RWPE2 (cell line): ENCODE measurements around the gene YDJC.

Source experiments
- ATAC-seq: fragments of 200-7000 bp; cut with Tn5 transposase; 3 replicates; pipeline ENCODE4 v1.9.1; 2021; ENCODE audit warnings: low read depth
- DNase-seq: peaks from one replicate; pipeline ENCODE4 v3.0.0-alpha.2; 2020; ENCODE audit warnings: low spot score
- H3K27ac ChIP-seq: fragments of 450-650 bp; 2 replicates; pipeline ENCODE4 v1.5.1; 2017; ENCODE audit warnings: mild to moderate bottlenecking; ENCODE audit not compliant: poor library complexity, severe bottlenecking
- H3K27me3 ChIP-seq: fragments of 250-450 bp; sonication (Bioruptor Pico); 2 replicates; pipeline ENCODE4 v1.5.1; 2021; ENCODE audit warnings: mild to moderate bottlenecking, moderate library complexity; ENCODE audit not compliant: insufficient read depth, poor library complexity, severe bottlenecking
- H3K36me3 ChIP-seq: fragments of 250-450 bp; sonication (Bioruptor Pico); 2 replicates; pipeline ENCODE4 v1.5.1; 2020; ENCODE audit warnings: low read depth, mild to moderate bottlenecking, moderate library complexity
- H3K4me1 ChIP-seq: fragments of 250-450 bp; sonication (Bioruptor Pico); 2 replicates; pipeline ENCODE4 v1.5.1; 2021; ENCODE audit warnings: mild to moderate bottlenecking, moderate library complexity; ENCODE audit not compliant: insufficient read depth, poor library complexity, severe bottlenecking
- H3K4me3 ChIP-seq: fragments of 250-450 bp; sonication (Bioruptor Pico); 2 replicates; pipeline ENCODE4 v1.5.1; 2021; ENCODE audit warnings: mild to moderate bottlenecking, moderate library complexity; ENCODE audit not compliant: severe bottlenecking
- H3K9me3 ChIP-seq: fragments of 250-450 bp; sonication (Bioruptor Pico); 2 replicates; pipeline ENCODE4 v1.5.1; 2021; ENCODE audit warnings: mild to moderate bottlenecking, moderate library complexity; ENCODE audit not compliant: severe bottlenecking
- TF ChIP-seq, protein P1 (sequence below): fragments of 450-650 bp; IDR thresholded peaks from one replicate; pipeline ENCODE4 v1.5.1; 2017; ENCODE audit warnings: mild to moderate bottlenecking, moderate library complexity; ENCODE audit not compliant: poor library complexity, severe bottlenecking

Gene YDJC

DNA sequence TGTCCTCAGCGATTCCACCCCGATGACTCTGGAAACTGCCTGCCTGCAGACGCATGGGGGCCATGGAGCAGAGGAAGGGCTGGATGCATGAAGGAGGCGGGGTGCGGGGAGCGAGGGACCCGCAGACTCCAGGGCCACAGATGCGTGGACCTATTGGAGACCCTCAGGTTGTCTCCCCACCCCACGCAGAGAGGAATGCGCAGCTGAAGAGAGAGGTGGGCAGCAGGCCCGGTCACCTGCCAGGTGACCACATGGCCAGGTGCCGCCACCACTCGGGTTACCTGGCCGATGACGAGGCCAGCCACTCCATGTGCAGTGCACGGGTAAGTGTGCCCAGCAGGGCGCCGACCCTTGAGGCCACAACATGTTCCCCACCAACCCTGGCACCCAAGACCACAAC is 3.1 kb upstream of the YDJC start:
- TF ChIP-seq, protein P1, sequence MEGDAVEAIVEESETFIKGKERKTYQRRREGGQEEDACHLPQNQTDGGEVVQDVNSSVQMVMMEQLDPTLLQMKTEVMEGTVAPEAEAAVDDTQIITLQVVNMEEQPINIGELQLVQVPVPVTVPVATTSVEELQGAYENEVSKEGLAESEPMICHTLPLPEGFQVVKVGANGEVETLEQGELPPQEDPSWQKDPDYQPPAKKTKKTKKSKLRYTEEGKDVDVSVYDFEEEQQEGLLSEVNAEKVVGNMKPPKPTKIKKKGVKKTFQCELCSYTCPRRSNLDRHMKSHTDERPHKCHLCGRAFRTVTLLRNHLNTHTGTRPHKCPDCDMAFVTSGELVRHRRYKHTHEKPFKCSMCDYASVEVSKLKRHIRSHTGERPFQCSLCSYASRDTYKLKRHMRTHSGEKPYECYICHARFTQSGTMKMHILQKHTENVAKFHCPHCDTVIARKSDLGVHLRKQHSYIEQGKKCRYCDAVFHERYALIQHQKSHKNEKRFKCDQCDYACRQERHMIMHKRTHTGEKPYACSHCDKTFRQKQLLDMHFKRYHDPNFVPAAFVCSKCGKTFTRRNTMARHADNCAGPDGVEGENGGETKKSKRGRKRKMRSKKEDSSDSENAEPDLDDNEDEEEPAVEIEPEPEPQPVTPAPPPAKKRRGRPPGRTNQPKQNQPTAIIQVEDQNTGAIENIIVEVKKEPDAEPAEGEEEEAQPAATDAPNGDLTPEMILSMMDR: no peak
- no peaks in the 10 kb centered on the region for H3K9me3 ChIP-seq
- no peaks in the 10 kb centered on the region for H3K4me1 ChIP-seq
- H3K27ac ChIP-seq: no peak overlapping the region
- no peaks in the 10 kb centered on the region for H3K27me3 ChIP-seq
- peaks cover 6% of the 10 kb centered on the region for H3K36me3 ChIP-seq
- DNase-seq: no peak
- ATAC-seq: no peak
- no peak overlapping the region for H3K4me3 ChIP-seq

DNA sequence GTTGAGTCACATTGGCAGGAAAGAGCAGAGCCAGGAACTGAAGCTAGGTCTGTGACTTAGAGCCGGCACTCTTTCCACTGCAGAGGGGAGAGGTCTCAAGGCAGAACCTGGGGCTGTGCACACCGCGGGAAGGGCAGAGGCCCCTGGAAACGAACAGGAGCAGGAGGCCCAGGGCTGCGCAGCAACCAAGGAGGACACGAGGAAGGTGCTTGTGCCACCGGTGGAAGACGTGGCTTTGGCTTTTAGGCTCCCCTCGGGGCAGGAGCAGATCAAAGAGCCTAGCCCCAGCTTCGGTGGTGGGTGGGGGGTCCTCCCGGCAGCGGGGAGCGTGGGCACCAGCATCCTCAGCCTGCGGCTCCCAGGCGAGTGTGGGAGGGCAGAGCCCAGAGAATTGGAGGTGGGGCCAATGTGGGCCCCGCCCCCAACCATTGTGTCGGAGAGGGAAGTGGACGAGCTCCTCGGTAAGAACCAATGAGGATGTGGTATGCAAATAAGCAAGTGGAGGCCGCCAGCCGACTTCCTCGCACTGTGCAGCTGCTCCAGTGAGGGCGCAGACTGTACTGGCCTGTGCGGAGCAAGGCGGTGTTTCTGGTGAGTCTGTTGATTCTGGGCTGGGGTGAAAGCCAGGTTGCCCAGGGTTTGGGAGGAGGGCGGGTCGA is 2.5 kb upstream of the YDJC start, which contains the start of gene CCDC116:
Gene CCDC116 (plus strand): TSS at position 524 of the 659 bp plus-strand sequence. CDS start 422 bp downstream, outside the sequence.
- Histone ChIP-seq H3K9me3 (no peaks in the 10 kb centered on the region), H3K36me3 (peaks cover 12% of the 10 kb centered on the region), H3K4me1 (no peaks in the 10 kb centered on the region), H3K4me3 (no peak within 1 kb of the TSS), H3K27me3 (no peaks in the 10 kb centered on the region), H3K27ac (no peak within 1 kb of the TSS)
- TF ChIP-seq, protein P1: no peak
- DNase-seq: no peak
- no peak for ATAC-seq

DNA sequence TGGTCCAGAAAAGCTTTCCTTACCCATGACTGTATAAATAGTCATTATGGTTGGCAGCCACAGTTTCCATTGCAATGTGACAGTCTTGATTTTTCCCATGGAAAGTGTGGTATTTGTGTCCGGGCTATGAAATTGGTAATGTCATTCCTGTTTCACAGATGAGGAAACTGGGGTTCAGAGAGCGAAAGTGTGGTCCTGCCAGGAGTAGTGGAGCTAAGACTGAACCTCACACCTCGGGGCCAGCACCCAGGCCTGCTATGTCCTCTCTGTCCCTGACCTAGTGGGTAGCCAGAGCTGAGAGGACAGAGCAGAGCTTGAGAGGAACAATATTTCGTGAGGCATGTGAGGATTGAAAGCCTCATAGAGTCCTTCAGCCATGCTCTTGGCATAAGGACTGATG is 1.2 kb upstream of the YDJC start:
- H3K36me3 ChIP-seq: peaks cover 16% of the 10 kb centered on the region
- H3K27me3 ChIP-seq: no peaks in the 10 kb centered on the region
- no peaks in the 10 kb centered on the region for H3K9me3 ChIP-seq
- no peak overlapping the region for H3K4me3 ChIP-seq
- no peak overlapping the region for H3K27ac ChIP-seq
- no peak for ATAC-seq
- TF ChIP-seq, protein P1: no peak
- no peaks in the 10 kb centered on the region for H3K4me1 ChIP-seq
- no peak for DNase-seq

DNA sequence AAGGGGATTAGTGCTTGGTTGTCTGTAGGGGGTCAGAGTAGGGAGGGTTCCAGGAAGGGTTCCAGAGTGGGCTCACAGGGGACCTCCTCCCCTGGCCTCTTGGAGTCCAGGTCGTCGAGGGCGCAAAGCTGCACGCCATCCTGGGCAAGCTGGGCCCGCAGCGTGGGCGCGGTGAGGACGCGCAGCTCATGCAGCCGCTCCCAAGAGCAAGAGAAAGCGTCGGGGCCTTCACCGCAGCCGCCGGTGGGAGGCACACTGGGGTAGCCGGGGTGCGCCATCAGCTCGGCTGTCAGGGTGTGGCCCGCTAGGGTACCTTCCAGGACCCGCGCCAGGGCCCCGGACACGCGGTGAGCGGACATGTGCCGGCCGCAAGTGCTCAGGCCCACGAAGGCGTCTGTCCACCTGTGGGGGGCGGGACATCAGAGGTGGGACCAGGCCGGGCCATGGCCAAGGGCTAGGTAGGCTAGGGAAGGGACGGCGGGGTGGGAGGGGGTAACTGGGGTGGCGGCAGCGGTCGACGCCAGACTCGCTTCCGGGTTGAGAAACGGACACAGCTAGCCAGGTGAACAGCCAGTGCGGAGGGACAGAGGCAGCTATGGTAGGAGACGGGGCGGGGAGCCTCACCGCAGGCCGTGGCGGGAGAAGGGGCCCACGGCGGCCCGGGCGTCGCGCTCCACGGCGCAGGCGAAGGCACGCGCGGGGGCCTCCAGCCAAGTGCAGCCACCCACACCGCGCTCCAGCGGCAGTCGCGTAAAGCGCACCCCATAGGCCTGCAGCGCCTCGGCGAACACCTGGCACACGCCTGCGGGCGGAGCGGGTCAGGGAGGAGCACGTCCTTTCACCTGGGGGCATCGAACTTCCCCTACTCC is 1.2 kb downstream of the YDJC start:
- H3K4me3 ChIP-seq: peak overlapping the region; percentile 72
- peaks cover 19% of the 10 kb centered on the region for H3K36me3 ChIP-seq
- H3K9me3 ChIP-seq: no peaks in the 10 kb centered on the region
- DNase-seq (no peak), ATAC-seq (peak; percentile 20; the same call in 2 of the 3 replicates)
- H3K4me1 ChIP-seq: no peaks in the 10 kb centered on the region
- H3K27ac ChIP-seq: peak overlapping the region; percentile 73
- TF ChIP-seq, protein P1: no peak
- H3K27me3 ChIP-seq: no peaks in the 10 kb centered on the region
